COLO668 (cell line): ENCODE data around the gene PNPLA5.
A peak's percentile ranks its signal among the peaks of the same experiment; 100 is the strongest.

Source experiments
- DNase-seq: peaks from one replicate; lab custom pipeline; 2025; ENCODE audit not compliant: unreplicated experiment; lab: John Stamatoyannopoulos, UW

PNPLA5 gene, protein sequence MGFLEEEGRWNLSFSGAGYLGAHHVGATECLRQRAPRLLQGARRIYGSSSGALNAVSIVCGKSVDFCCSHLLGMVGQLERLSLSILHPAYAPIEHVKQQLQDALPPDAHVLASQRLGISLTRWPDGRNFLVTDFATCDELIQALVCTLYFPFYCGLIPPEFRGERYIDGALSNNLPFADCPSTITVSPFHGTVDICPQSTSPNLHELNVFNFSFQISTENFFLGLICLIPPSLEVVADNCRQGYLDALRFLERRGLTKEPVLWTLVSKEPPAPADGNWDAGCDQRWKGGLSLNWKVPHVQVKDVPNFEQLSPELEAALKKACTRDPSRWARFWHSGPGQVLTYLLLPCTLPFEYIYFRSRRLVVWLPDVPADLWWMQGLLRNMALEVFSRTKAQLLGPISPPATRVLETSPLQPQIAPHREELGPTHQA

DNA sequence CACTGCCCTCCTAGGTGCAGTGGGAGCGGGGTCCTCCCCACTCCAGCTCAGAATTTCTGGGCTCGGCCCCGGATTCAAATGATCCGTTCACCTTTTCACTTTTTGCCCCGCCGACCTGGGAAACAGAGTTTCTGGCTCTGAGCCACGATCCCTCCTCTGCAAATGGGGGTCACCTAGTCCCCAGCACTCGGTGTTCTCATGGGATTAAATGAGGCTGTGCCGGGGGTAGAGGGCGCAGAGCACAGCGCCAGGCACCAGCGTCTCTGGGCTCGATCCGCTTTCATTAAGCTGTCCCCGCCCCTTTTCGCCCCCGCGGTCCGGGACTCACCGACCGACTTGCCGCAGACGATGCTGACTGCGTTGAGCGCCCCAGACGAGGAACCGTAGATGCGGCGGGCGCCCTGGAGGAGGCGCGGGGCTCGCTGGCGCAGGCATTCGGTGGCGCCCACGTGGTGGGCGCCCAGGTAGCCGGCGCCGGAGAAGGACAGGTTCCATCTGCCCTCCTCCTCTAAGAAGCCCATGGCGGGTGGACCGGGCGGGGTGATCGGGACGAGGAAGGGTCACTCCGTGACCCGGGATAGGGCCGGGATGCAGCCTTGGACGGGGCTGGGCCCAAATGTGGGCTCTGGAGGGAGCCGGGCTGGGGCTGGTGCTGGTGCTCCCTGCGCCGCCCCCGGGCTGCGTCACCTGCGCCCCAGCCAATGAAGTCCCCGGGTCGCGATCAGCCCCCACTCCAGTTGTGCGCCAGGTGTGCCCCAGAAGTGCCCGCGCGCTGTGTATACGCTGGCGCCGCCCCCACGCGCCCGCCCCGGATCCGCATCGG lies at the start of gene PNPLA5:
PNPLA5 (minus strand) TSS at position 654 of the 823 bp plus-strand sequence; CDS start at position 521, 133 bp downstream.
- DNase-seq: peak; percentile 28

DNA sequence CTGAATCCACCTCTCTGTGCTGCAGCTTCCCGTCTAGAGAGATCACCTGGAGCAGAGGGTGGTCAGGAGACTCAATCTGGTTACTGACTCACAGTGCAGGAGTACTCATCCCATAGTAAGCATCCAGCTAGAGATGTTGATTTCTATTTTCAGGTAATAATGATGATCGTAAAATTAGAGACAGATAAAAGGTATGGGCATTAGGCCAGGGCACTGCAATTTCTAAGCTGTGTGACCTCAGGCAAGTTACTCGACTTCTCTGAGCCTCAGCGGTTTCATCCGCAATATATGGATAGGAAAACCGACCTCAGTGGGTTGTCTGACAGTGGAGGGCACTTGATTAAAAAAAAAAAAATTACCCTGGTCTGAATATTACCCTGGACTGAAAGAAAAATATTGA lies 49.6 kb upstream of the PNPLA5 start:
- DNase-seq: no peak

DNA sequence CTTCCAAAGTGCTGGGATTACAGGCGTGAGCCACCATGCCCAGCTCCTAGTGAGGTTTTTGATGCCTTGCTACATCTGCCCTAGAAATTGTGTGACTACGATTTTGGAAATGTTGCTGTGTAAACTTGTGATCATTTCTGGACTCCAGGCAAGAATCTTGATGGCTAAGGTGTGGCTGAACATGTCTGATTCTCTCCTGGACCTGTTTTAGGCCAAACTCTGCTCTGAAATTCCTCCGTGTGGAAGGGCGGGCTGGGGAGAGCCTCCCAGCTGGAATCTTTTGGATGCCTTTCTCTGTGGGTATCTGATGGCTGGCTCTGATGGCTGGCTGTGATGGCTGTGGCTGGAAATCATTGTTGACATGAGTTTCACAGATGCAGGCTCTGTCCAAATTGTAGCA lies 40.0 kb upstream of the PNPLA5 start:
- DNase-seq: no peak

DNA sequence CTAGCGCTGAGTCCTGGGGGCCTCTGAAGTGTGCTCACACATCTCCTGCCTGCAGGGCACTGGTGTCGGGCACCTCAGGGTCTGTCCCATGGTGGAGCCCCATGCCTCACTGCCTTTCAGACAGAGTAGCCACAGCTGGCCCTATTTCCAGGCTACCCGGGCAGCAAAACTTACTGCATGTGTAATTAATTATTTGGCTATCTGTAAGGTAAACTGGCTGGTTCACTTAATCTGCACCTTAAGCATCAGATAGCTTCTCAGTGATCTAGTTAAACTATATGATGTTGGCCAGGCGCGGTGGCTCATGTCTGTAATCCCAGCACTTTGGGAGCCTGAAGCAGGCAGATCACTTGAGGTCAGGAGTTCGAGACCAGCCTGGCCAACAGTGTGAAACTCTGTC lies 37.1 kb upstream of the PNPLA5 start:
- DNase-seq: no peak

DNA sequence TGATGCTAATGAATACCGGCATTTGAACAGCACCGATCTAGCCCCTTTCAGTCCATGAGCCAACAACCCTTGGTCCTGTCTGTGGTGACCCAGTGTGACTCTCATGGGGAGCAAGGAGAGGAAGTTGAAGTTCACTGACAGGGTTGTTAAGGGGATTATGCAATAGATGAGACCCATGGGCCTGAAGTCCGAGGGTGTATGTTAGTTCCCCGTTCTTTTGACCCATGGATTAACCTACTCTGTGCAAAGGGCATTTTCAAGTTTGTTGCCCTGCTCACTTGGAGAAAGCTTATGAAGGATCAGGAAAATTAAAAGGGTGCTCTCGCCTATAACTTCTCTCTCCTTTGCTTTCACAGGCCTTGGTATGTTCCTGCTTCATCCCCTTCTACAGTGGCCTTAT lies 36.7 kb upstream of the PNPLA5 start:
- no peak for DNase-seq

DNA sequence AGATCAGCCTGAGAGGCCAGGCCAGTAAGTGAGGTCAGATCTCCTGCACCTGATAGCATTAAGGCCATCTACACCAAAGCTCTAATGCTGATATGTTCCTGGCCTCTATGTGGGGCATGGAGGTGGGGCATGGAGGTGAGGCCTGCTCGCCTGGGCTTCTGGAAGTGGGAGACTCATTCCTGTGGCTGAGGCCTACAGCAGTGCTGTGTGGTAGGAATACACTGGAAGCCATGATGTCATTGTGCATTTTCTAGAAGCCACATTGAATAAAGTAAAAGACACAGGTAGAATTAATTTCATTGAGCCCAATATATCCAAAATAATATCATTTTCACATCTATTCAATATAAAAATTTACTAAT lies 34.5 kb upstream of the PNPLA5 start:
- DNase-seq: no peak

DNA sequence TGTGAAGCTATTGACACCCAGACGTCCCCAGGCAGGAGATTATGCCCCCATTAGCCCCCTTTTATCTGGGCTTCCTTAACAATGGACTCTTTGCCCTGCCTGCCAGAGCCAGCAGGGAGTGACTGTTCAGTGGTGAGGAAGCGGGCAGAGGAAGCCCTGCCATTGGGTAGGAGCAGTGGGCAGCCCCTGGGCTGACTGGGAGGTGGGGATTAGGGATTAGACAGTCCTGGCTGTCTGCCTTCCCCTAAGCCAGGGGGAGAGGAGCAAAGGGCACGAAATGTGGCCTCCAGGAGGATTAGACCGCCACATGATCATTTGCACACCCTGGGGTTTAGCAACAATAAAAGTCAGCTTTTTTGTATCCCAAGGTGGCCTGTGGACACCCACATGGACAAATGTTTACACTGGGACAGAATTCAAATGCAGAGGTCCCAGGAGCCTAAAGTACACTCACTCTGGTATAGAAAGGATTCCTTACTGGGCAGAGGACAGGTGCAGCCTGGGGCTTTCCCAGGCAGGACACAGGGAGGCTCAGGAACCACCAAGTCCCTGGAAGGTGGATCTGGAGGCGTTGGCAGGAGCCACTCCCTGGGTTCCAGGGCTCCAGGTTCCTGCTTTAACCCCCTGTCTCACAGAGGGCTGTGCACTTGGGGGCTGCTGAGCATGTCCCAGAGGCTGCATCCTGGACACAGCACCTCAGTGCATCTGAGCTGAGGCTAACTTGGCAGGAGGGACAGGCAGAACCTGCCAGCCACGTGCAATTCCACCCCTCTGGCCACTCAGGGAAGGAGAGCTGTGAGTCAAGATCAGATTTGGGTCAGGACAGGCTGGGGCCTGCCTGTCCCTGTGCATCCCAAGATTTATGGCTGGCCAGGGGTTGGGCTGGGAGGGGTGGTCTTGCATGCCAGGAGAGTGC lies 33.9 kb upstream of the PNPLA5 start:
- peak; percentile 55 for DNase-seq

DNA sequence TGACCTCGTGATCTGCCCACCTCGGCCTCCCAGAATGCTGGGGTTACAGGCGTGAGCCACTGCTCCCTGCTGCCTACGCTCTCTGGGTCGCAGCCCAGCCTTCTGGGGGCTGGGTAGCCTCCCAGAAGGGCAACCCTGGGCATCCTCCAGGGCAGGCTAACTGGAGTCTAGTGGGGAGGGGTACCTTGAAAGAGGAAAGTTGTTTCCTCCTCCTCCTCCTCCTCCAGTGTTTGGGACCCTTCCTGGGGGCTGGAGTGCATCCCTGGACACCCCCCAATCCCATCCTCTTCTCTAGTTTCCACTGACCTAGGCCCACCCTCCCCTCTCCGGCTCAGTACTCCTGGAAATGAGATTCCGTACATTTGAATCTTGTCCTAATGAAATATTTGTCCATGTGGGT lies 33.1 kb upstream of the PNPLA5 start:
- no peak for DNase-seq

DNA sequence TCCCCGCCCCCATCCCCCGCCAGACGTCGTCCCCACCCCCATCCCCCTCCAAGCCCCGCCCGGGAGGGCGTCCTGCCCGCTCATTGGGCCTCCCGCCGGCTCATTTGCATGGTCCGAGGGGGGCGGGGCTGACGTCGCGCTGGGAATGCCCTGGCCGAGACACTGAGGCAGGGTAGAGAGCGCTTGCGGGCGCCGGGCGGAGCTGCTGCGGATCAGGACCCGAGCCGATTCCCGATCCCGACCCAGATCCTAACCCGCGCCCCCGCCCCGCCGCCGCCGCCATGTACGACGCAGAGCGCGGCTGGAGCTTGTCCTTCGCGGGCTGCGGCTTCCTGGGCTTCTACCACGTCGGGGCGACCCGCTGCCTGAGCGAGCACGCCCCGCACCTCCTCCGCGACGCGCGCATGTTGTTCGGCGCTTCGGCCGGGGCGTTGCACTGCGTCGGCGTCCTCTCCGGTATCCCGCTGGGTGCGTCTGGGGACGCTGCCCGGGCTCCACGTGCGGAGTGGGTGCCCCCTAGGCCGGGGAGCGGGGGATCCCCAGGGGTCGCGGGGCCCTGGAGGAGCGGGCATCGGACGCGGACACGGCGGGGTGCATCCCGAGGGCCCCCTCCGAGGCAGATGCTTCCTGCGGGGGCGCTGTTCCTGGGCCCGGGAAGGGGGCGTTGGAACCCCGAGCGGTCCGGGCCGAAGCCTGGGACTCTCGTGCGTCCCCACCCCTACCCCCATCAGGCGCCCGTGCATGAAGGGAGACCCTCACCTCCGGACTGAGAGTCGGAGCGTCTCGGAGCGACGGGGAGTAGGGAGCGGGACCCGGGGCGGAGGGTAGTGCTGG lies 32.0 kb upstream of the PNPLA5 start, which contains the start of gene PNPLA3:
PNPLA3 (plus strand) TSS at position 175 of the 834 bp plus-strand sequence; CDS start at position 282, 107 bp downstream.
- peak; percentile 90 for DNase-seq

DNA sequence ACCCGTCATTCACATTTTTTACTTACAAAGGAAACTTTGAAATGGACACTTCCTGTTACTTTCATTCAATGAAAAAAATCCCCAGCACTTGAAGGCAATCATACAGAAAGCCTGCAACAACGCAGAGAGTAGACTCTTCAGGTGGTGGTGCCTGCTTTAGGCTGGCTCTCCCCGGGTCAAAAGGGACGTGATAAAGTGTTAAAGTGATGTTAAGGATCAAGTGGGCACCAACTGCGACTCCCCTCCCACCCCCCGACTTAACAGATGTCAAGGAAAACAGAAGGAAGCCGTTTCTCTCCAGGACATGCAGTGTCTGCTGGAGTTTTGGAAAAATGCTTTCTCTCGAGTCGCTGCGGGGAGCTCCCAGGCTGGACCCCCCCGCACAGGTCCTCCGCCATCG lies 31.4 kb upstream of the PNPLA5 start:
- DNase-seq: no peak

DNA sequence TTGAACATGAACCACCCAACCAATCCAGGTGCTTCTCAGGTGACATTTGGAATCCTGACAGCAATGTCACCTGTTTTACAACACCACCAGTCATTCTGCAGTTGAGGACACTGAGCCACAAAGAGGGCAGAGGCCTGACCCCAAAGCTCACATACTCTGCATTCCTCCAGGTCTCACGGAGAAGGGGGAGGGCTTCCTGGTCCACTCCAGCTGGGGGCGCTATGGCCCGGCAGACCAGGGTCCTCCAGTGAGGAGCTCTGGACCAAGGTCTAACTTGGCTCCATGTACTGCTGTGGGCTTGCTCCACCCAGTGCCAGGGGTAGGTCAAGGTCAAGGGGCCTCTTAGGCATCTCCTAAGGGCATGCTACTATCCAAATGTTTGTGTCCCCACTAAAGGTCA lies 30.3 kb upstream of the PNPLA5 start:
- no peak for DNase-seq

DNA sequence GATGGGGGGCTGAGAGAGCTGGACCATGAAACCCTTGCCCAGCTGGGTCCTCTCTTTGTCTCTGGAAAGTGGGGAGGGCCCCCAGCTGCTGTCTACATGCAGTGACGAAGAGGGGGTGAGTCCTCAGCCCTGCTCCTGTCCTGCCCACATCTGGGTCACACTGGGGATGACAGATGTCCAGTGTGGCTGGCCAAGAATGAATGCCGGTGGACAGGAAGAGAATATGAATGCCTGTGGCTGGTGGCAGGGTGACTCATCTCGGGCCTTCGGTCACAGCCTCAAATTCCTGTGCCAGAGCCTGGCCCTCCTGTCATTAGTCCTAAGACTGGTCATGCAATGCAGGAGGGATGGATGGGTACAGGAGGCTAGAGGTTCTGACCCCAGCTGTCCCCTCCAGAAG lies 29.6 kb upstream of the PNPLA5 start:
- DNase-seq: no peak

DNA sequence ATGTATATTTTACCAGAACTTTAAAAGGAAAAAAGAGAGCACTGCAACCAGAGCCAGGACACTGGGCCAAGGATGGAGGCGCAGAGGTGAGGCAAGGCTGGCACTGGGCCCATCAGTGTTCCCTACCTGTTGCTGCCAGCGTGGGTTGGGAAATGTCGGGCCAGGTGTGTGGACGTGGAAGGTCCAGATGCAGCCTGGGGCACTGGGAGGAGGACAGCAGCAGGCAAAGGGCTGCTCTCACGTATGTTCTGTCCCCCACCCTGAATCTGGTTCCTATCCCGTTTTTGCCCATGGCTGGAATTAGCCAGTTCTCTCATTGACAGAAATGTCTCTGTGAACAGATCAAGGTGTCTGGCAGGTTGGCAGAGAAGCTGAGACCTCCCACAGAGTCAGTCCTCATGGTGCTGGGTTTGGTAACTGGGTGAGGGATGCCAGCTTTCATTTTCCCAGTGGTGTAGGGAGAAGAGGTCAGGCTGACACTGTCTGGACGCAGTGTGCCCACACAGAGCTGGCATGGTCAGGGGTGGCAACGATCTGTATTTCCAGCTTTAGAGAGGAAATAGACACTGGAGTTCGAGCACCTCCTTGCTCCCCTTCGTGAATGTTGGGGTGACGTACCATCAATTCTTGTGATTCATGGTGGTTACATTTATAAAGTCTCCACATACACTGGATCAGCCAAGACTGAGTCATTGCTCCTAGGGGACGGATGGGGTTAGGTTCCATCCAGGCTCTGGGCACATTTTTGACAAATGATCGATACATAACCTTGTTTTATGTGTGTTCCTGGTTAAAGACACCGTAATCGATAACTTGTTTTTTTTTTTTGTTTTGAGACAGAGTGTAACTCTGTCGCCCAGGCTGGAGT lies 27.5 kb upstream of the PNPLA5 start:
- no peak for DNase-seq

DNA sequence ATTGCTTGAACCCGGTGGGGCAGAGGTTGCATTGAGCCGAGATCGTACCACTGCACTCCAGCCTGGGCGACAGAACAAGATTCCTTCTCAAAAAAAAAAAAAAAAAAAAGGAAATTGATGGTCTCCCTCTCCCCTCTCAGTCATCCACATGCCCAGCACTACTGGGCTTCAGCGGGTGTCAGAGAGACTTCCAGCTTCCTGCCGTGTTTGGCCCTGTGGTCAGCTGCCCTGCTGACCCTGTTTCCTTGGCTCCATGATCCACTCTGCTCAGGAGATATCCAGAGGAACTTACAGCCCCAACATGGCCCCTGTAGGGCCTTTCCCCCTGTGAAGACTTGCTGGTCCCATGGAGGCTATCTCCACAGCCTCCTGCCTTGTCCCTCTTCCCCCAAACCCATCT lies 25.7 kb upstream of the PNPLA5 start:
- DNase-seq: no peak

DNA sequence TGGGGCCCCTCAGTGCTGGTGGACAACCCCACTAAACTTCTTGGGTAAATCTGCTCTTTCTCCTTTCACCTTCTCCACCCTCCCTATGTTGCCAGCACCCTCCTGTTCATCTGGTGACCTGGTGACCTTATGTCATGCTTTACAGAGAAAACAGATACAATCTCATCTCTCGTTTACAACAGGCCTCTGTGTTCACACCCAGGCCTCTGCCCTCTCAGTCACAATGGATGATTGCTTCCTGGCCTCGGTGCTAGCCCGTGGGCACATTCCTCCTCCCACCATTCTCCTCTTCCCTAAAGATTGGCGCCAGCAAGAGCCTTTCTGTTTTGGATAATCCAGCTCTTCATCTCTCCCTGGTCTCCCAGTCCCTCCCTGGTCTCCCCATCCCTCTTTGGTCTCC lies 19.5 kb upstream of the PNPLA5 start:
- no peak for DNase-seq

DNA sequence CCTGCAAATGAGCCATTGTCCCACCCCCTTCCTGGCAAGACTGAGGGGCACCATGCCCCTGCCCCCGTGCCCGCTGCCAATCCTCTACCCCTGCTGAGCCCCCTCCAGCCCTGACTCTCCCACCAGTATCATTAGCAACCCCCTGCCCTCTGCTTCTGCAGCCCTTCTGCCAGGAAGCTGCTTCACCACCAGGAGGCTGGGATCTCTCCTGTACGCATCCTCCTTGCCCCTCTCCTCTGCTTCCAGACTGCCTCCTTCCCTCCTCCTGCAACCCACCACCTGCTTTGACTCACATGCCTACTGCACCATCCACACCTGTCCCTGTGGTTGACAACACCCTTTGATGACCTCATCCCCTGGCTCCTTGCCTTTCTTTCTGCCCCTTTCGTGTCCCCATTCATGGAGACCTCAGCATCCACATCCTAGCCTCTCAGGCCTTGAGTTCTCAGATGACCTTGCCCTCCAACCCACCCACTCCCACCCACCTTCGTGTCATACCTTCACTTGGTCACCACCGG lies 18.4 kb upstream of the PNPLA5 start:
- DNase-seq: peak; percentile 54

DNA sequence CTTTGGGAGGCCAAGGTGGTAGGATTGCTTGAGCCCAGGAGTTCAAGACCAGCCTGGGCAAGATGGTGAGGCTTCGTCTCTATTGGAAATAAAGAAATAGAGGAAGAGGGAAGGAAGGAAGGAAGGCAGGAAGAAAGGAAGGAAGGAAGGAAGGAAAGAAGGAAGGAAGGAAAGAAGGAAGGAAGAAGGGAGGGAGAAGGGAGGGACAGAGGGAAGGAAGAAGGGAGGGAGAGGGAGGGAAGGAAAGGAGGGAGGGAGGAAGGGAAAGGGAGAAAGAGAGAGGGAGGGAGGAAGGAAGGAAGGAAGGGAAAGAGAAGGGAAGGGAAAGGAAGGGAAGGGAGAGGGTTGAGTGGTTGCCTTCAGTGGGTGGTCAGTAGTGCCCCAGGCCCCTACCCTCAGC lies 17.9 kb upstream of the PNPLA5 start:
- DNase-seq: no peak

DNA sequence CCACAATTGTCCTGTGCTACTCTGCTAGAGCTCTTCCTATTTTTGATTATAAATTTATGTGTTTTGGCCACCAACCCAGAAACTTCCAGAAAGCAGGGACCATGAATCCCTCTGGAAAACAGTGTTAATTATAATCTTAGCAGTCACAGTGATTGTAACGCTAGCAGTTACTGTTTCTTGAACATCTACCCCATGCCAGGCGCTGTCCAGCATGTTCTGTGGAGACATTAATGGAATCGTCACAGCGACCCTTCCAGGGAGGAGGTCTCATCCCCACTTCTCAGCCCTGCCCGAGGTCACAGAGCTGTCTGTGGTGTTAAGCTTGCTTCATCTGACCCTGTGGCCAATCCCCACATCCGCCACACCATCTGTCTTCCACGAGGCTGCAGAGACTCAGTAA lies 13.9 kb upstream of the PNPLA5 start:
- no peak for DNase-seq

DNA sequence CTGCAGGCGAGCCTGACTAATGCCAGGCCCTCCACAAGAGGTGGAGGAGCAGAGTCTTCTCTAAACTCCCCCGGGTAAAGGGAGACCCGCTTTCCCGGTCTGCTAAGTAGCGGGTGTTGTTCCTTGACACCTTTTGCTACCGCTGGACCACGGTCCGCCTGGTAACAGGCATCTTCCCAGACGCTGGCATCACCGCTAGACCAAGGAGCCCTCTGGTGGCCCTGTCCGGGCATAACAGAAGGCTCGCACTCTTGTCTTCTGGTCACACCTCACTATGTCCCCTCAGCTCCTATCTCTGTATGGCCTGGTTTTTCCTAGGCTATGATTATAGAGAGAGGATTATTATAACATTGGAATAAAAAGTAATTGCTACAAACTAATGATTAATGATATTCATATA lies 12.6 kb upstream of the PNPLA5 start:
- DNase-seq: peak; percentile 11
